Measurements from ENCODE around the gene GPR21.

The GPR21 gene

DNA sequence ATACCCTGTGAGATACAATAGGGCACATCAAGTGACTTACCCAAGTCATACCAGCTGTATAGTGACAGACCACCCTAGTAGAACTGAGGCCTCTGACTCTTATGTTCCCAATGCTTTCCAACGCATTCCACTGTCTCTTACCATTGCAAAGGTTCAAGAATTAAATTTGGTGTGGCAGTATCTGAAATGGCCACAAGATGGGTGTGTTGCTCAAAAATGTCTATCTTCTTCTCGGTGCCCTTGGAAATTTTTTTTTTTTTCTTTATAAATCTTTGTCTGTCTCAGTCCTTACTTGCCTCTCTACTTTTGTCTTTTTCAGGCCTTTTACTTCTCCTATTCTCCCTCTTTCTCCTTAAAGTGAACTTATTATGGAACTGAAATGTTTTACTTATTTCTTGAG is 48.4 kb downstream of the GPR21 start:
- Histone ChIP-seq H3K4me3 (ENCODE audit: low read length in 2 of 2) (no peak overlapping the region), H3K27ac (ENCODE audit: low read length) (no peak overlapping the region), H3K36me3 (ENCODE audit: control insufficient read depth in 2 of 2, insufficient read depth in 2 of 2, low read length in 2 of 2) (peaks cover 22 to 49% of the 10 kb centered on the region in 2 donors), H3K4me1 (ENCODE audit: control insufficient read depth, insufficient read depth, low read length) (no peaks in the 10 kb centered on the region), H3K9ac (ENCODE audit: low read length in 2 of 2) (no peak overlapping the region), H3K27me3 (ENCODE audit: control insufficient read depth in 1 of 2, insufficient read depth in 2 of 2, low read length in 2 of 2) (no peaks in the 10 kb centered on the region), H3K9me3 (ENCODE audit: control insufficient read depth in 2 of 2, low read length in 2 of 2) (no peaks in the 10 kb centered on the region)

DNA sequence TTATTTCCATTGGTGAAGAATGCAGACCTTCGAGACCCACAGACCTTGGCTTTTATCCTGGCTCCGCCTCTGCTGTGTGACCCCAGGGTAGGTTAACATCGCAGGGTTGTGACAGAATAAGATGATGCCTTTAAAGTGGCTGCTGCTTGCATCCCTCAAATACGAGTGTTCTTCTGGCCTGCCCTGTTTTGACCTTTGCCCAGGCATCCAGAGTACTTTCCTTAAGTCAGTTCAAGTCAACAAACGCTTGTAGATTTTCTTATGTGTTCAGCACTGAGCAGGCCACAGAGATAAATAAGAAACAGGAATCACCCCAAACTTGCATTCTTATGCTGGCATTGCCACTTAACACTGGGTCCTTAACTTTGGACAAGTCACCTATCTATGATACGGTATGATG is 50.2 kb downstream of the GPR21 start:
- H3K9ac ChIP-seq (ENCODE audit: low read length in 2 of 2), result no peak overlapping the region
- H3K4me3 ChIP-seq (ENCODE audit: low read length in 2 of 2), result no peak overlapping the region
- no peaks in the 10 kb centered on the region for H3K27me3 ChIP-seq (ENCODE audit: control insufficient read depth in 1 of 2, insufficient read depth in 2 of 2, low read length in 2 of 2)
- no peaks in the 10 kb centered on the region for H3K9me3 ChIP-seq (ENCODE audit: control insufficient read depth in 2 of 2, low read length in 2 of 2)
- peaks cover 24 to 48% of the 10 kb centered on the region in 2 donors for H3K36me3 ChIP-seq (ENCODE audit: control insufficient read depth in 2 of 2, insufficient read depth in 2 of 2, low read length in 2 of 2)
- no peaks in the 10 kb centered on the region for H3K4me1 ChIP-seq (ENCODE audit: control insufficient read depth, insufficient read depth, low read length)
- no peak overlapping the region for H3K27ac ChIP-seq (ENCODE audit: low read length)

DNA sequence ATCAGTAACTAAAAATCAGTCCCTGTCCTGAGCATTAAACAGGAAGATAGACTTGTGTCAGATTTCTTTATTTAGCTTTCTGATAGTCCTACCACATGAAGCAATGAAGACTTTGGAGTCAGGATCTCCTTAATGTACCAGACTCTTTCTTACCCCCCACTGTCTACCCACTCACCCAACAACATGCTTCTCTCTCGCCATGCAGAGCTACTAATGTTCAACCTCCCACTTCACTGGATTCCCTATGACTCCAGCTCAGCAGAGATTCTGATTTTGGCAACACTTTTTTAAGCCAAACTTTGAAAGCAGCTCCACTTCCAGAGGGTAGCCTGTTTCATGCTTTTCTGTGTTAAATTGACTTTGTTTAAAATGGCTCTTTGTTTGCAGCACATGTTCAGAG is 50.8 kb downstream of the GPR21 start:
- H3K9ac ChIP-seq (ENCODE audit: low read length in 2 of 2), result no peak overlapping the region
- H3K27ac ChIP-seq (ENCODE audit: low read length), result no peak overlapping the region
- H3K27me3 ChIP-seq (ENCODE audit: control insufficient read depth in 1 of 2, insufficient read depth in 2 of 2, low read length in 2 of 2), result no peaks in the 10 kb centered on the region
- H3K4me3 ChIP-seq (ENCODE audit: low read length in 2 of 2), result no peak overlapping the region
- peaks cover 29 to 48% of the 10 kb centered on the region in 2 donors for H3K36me3 ChIP-seq (ENCODE audit: control insufficient read depth in 2 of 2, insufficient read depth in 2 of 2, low read length in 2 of 2)
- no peaks in the 10 kb centered on the region for H3K9me3 ChIP-seq (ENCODE audit: control insufficient read depth in 2 of 2, low read length in 2 of 2)
- H3K4me1 ChIP-seq (ENCODE audit: control insufficient read depth, insufficient read depth, low read length), result no peaks in the 10 kb centered on the region
